ENCODE results near the gene POLA1.

POLA1 gene

GRCh38 chrX:24658421-24658820, 35.3 kb upstream of the POLA1 start:
- H3K27ac ChIP-seq: no peak overlapping the region
- no peaks in the 10 kb centered on the region for H3K9me3 ChIP-seq (ENCODE audit: control insufficient read depth, low read length)
- no peak for TF ChIP-seq CTCF (IDR thresholded peaks at IDR 0.05)
- no peaks in the 10 kb centered on the region for H3K79me2 ChIP-seq
- no peak overlapping the region for H3K4me2 ChIP-seq (ENCODE audit: low read length)
- H3K36me3 ChIP-seq (ENCODE audit: control insufficient read depth, insufficient read depth, low read length): no peaks in the 10 kb centered on the region
- no peaks in the 10 kb centered on the region for H3K4me1 ChIP-seq
- no peaks in the 10 kb centered on the region for H3K27me3 ChIP-seq (ENCODE audit: control insufficient read depth, insufficient read depth, low read length)
- H3K4me3 ChIP-seq (ENCODE audit: low read depth, low read length): no peak overlapping the region
- no peak overlapping the region for H3K9ac ChIP-seq
- no peak overlapping the region for H2AFZ ChIP-seq

- no peak overlapping the region for H3K9ac ChIP-seq
- H3K27ac ChIP-seq: no peak overlapping the region
- no peaks in the 10 kb centered on the region for H3K4me1 ChIP-seq
- no peaks in the 10 kb centered on the region for H3K27me3 ChIP-seq (ENCODE audit: control insufficient read depth, insufficient read depth, low read length)
- H2AFZ ChIP-seq: no peak overlapping the region
- no peaks in the 10 kb centered on the region for H3K9me3 ChIP-seq (ENCODE audit: control insufficient read depth, low read length)
- H3K79me2 ChIP-seq: no peaks in the 10 kb centered on the region
- H3K4me2 ChIP-seq (ENCODE audit: low read length): no peak overlapping the region
- no peaks in the 10 kb centered on the region for H3K36me3 ChIP-seq (ENCODE audit: control insufficient read depth, insufficient read depth, low read length)
- no peak for TF ChIP-seq CTCF (IDR thresholded peaks at IDR 0.05)
- no peak overlapping the region for H3K4me3 ChIP-seq (ENCODE audit: low read depth, low read length)
These were observed 34.6 kb upstream of the POLA1 start for GRCh38 chrX:24659106-24659505.

- no peaks in the 10 kb centered on the region for H3K27me3 ChIP-seq (ENCODE audit: control insufficient read depth, insufficient read depth, low read length)
- no peaks in the 10 kb centered on the region for H3K4me1 ChIP-seq
- no peaks in the 10 kb centered on the region for H3K36me3 ChIP-seq (ENCODE audit: control insufficient read depth, insufficient read depth, low read length)
- H3K9ac ChIP-seq: no peak overlapping the region
- no peak overlapping the region for H3K4me2 ChIP-seq (ENCODE audit: low read length)
- H3K27ac ChIP-seq: no peak overlapping the region
- no peaks in the 10 kb centered on the region for H3K79me2 ChIP-seq
- no peak for TF ChIP-seq CTCF (IDR thresholded peaks at IDR 0.05)
- H3K4me3 ChIP-seq (ENCODE audit: low read depth, low read length): no peak overlapping the region
- H3K9me3 ChIP-seq (ENCODE audit: control insufficient read depth, low read length): no peaks in the 10 kb centered on the region
- no peak overlapping the region for H2AFZ ChIP-seq
These were observed 34.1 kb upstream of the POLA1 start for GRCh38 chrX:24659646-24660045.

- no peaks in the 10 kb centered on the region for H3K79me2 ChIP-seq
- H3K4me3 ChIP-seq (ENCODE audit: low read depth, low read length): no peak overlapping the region
- no peaks in the 10 kb centered on the region for H3K9me3 ChIP-seq (ENCODE audit: control insufficient read depth, low read length)
- H3K36me3 ChIP-seq (ENCODE audit: control insufficient read depth, insufficient read depth, low read length): no peaks in the 10 kb centered on the region
- H3K4me1 ChIP-seq: no peaks in the 10 kb centered on the region
- no peak overlapping the region for H3K9ac ChIP-seq
- H3K4me2 ChIP-seq (ENCODE audit: low read length): no peak overlapping the region
- no peak overlapping the region for H3K27ac ChIP-seq
- H3K27me3 ChIP-seq (ENCODE audit: control insufficient read depth, insufficient read depth, low read length): no peaks in the 10 kb centered on the region
- H2AFZ ChIP-seq: no peak overlapping the region
- TF ChIP-seq CTCF (IDR thresholded peaks at IDR 0.05): no peak
These were observed 32.4 kb upstream of the POLA1 start for GRCh38 chrX:24661292-24661691.

GRCh38 chrX:24662352-24662751, 31.4 kb upstream of the POLA1 start:
- Histone ChIP-seq H3K4me2 (ENCODE audit: low read length) (no peak overlapping the region), H3K9me3 (ENCODE audit: control insufficient read depth, low read length) (no peaks in the 10 kb centered on the region), H3K27me3 (ENCODE audit: control insufficient read depth, insufficient read depth, low read length) (no peaks in the 10 kb centered on the region), H3K79me2 (no peaks in the 10 kb centered on the region), H2AFZ (no peak overlapping the region), H3K9ac (no peak overlapping the region), H3K4me1 (no peaks in the 10 kb centered on the region), H3K4me3 (ENCODE audit: low read depth, low read length) (no peak overlapping the region), H3K36me3 (ENCODE audit: control insufficient read depth, insufficient read depth, low read length) (no peaks in the 10 kb centered on the region), H3K27ac (no peak overlapping the region)
- TF ChIP-seq CTCF (IDR thresholded peaks at IDR 0.05): no peak

Measured in parathyroid adenoma (tissue), 2 donors.